NCI-H82 treated with DMSO at 0.1 percent for 48 hours (cell line): Measurements from ENCODE around the gene C6orf132.

Source experiments
- DNase-seq: peaks from one replicate; lab custom pipeline; 2025; ENCODE audit not compliant: unreplicated experiment; lab: John Stamatoyannopoulos, UW

C6orf132 gene

GRCh38 chr6:42078386-42078785 is 64.0 kb downstream of the C6orf132 start:
- no peak for DNase-seq

GRCh38 chr6:42075159-42075838 is 67.1 kb downstream of the C6orf132 start:
- peak; percentile 2 for DNase-seq

- no peak for DNase-seq
Observed at GRCh38 chr6:42073287-42073686, 69.1 kb downstream of the C6orf132 start.

- DNase-seq, result no peak
Observed at GRCh38 chr6:42071881-42072583, 70.4 kb downstream of the C6orf132 start.

- no peak for DNase-seq
Observed at GRCh38 chr6:42068872-42069522, 73.4 kb downstream of the C6orf132 start.

GRCh38 chr6:42068173-42068572 is 74.2 kb downstream of the C6orf132 start:
- DNase-seq, result no peak

- DNase-seq, result no peak
Observed at GRCh38 chr6:42066156-42066675, 76.2 kb downstream of the C6orf132 start.

- DNase-seq, result no peak
Observed at GRCh38 chr6:42059743-42060142, 82.7 kb downstream of the C6orf132 start.

GRCh38 chr6:42053601-42054000 is 88.8 kb downstream of the C6orf132 start:
- no peak for DNase-seq

- DNase-seq, result no peak
Observed at GRCh38 chr6:42051268-42051653, 91.2 kb downstream of the C6orf132 start.
